Measurements from ENCODE around the gene PMF1.

Gene PMF1

GRCh38 chr1:156276966-156277381 lies 64.2 kb downstream of the PMF1 start:
- TF ChIP-seq CTCF (conservative IDR thresholded peaks at IDR 0.05) (no peak), ZFX (IDR thresholded peaks at IDR 0.05) (no peak)
- no peak overlapping the region for H3K27ac ChIP-seq

- TF ChIP-seq CTCF (conservative IDR thresholded peaks at IDR 0.05) = no peak
- no peak for TF ChIP-seq ZFX (IDR thresholded peaks at IDR 0.05)
- H3K27ac ChIP-seq = no peak overlapping the region
These were observed 67.0 kb downstream of the PMF1 start for GRCh38 chr1:156279837-156280236.

GRCh38 chr1:156281281-156281680 lies 68.5 kb downstream of the PMF1 start:
- H3K27ac ChIP-seq = peak overlapping the region; percentile 94
- TF ChIP-seq ZFX (IDR thresholded peaks at IDR 0.05) = no peak
- no peak for TF ChIP-seq CTCF (conservative IDR thresholded peaks at IDR 0.05)

GRCh38 chr1:156281693-156282478 lies 69.1 kb downstream of the PMF1 start:
- no peak for TF ChIP-seq ZFX (IDR thresholded peaks at IDR 0.05)
- no peak for TF ChIP-seq CTCF (conservative IDR thresholded peaks at IDR 0.05)

GRCh38 chr1:156282479-156283222 lies 69.8 kb downstream of the PMF1 start, which contains the start of gene SMG5:
Gene SMG5 (minus strand): TSS chr1:156282825. CDS start chr1:156282680, 145 bp downstream.
- TF ChIP-seq ZFX (IDR thresholded peaks at IDR 0.05) = peak; percentile 36; the same call in 1 of the 2 replicates
- no peak for TF ChIP-seq CTCF (conservative IDR thresholded peaks at IDR 0.05)
- peak within 1 kb of the TSS; percentile 94 for H3K27ac ChIP-seq

More at GRCh38 chr1:156281693-156282478, 69.1 kb downstream of the PMF1 start:
- H3K27ac ChIP-seq = peak overlapping the region; percentile 94

DNA sequence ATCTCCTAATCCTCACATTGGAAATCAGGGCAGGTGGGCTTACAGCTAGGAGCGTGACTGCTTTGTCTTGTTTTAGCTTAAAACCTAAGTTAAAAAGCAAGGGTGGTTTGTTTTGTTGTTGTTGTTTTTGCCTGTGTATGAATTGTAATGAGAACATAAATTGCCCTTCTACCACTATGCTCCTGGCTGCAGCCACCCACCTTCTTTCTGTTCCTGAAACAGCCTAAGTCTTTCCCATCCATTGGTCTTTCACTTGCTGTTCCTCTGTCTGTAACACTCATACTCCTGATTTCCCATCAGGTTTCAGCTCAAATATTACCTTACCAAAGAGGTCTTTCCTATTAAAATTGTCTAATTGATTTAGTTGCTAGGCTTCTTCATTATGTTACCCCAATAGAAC lies 70.7 kb downstream of the PMF1 start:
- peak overlapping the region; percentile 94; the same call in 1 of the 2 replicates for H3K27ac ChIP-seq
- TF ChIP-seq ZFX (IDR thresholded peaks at IDR 0.05) (no peak), CTCF (conservative IDR thresholded peaks at IDR 0.05) (no peak)

DNA sequence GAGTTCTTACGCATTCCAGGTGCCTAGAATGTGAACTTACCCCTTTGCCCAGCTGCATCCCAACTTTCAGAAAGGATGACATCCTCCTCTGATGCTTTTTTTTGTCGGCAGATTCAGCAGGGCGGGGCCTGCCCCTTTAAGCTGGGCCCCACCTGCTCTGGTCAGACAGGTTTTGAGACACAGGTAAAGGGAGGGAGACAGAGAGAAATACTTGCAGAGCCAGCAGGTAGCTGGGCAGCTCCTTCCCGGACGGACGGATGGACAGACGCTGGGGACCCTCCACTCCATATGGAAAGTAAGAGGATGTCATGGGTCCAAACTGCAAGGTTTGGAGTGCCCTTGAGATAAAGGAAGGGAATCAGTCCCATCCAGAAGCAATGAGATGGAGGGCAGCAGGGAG lies 71.3 kb downstream of the PMF1 start, which contains the start of gene TMEM79:
Gene TMEM79, plus strand, starts transcription at position 214 of the 400 bp plus-strand sequence. CDS start 902 bp downstream, outside the sequence.
- H3K27ac ChIP-seq = peak within 1 kb of the TSS; percentile 94
- TF ChIP-seq ZFX (IDR thresholded peaks at IDR 0.05) = no peak
- TF ChIP-seq CTCF (conservative IDR thresholded peaks at IDR 0.05) = no peak
